Inferior parietal cortex (tissue), 1 donor: ENCODE measurements around the gene LRRC59.

Experiments
- DNase-seq: peaks from one replicate; pipeline ENCODE4 v3.0.0-alpha.2; 2016; ENCODE audit errors: extremely low spot score

LRRC59 gene

DNA sequence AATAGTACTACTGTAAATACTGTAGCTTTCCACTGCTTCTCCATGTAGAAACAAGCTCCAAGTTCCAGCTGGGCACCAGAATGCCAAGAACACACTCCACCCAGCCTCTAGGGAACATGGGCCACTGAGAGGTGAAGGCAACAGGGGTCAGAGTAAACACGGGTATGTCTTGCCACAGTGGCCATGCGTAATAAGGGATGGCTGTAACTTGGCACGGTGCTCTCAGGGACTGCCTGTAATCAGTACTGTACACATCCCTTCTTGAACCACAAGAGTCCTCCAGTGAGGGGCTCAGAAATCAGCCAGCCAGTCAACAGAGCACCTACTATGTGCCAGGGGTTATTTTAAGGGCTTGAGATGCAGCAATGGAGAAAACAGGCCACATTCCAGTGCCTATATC lies 10.8 kb downstream of the LRRC59 start:
- DNase-seq, result no peak

- DNase-seq, result no peak
Observed at GRCh38 chr17:50382931-50383330, 14.4 kb downstream of the LRRC59 start.

DNA sequence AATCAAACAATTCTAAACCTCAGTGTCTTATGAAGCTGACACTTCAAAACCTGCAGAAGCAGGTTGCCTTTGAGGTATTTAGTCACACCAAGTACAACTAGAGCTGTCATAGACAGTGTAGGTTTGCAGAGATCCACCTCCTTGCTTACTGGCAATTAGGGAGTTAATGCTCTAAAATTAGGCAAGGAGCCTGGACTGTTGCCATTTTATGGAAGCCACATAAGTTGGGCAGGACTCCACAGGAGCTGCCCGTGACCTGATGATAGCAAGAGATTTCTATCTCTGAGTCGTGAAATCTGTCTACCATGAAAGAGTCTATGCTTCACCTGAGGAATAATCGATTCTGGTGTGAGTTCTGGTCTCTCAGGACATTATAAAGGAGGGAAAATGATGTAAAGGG lies 15.4 kb downstream of the LRRC59 start:
- DNase-seq, result no peak

- DNase-seq, result no peak
Observed at GRCh38 chr17:50381260-50381815, 16.0 kb downstream of the LRRC59 start.

- no peak for DNase-seq
Observed at GRCh38 chr17:50380369-50381259, 16.7 kb downstream of the LRRC59 start.

GRCh38 chr17:50379351-50380132 lies 17.8 kb downstream of the LRRC59 start:
- no peak for DNase-seq

GRCh38 chr17:50375858-50376538 lies 21.3 kb downstream of the LRRC59 start:
- DNase-seq, result no peak

GRCh38 chr17:50373705-50374104 lies 23.6 kb downstream of the LRRC59 start:
- no peak for DNase-seq

- DNase-seq, result peak; percentile 98
Observed at GRCh38 chr17:50372758-50373556, 24.4 kb downstream of the LRRC59 start, which contains the start of the genes EME1 and MRPL27. EME1 (plus strand) TSS chr17:50373229; CDS start chr17:50375209, 1,980 bp downstream. MRPL27 (minus strand) TSS chr17:50373184; CDS start chr17:50373170, 14 bp downstream.

DNA sequence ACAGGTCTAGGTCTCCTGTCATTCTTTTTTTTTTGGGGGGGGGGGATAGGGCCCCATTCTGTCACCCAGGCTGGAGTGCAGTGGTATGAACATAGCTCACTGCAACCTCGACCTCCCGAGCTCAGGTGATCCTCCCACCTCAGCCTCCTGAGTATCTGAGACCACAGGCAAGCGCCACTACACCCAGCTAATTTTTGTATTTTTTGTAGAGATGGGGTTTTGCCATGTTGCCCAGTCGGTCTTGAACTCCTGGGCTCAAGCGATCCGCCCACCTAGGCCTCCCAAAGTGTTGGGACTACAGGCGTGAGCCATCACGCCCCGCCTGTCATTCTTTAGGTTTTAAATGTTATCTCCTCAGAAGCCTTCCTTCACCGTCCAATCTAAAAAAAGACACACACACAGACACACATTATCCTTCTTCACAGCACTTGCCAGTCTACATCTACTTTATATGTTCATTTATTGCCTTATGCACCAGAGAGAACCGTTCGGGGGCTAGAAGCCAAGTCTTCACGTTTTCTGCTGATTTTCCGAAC lies 25.0 kb downstream of the LRRC59 start:
- no peak for DNase-seq

DNA sequence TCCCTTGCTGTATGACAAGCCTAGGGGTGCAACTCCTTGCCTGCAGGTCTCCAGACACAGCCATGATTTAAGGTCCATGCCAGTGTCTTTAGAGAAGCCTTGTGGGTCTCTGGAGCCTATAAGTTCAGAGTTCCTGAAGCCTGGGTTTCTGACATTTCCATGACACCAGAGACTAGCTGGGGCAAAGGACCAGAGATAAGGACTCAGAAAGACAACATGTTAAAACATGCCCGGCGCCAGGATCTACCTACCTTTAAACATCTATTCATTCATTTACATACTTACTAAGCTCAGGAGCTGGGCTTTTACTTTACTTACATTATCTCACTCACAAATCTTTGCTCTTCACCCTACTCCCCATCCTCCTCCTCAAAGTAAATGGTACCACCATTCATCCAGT lies 25.8 kb downstream of the LRRC59 start:
- DNase-seq, result no peak

DNA sequence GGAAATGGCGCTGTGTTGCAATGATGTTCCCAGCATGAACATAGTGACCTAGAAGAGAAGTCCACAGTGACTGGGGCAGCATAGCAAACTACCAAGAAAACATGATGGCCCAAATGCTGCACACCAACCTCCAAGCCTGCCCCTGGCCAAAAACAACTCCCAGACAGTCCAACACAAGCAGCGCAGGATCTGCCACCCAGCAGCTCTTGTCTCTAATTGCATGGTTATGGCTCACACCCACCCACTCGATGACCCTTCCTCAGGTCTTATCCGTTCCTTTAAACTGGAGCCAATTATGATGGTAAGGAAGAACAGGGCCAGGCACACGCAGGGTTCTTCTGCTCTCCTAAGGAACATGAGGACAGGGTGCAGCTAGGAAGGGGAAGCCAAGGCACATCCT lies 27.3 kb downstream of the LRRC59 start:
- no peak for DNase-seq

GRCh38 chr17:50367401-50367800 lies 29.9 kb downstream of the LRRC59 start:
- DNase-seq, result no peak

DNA sequence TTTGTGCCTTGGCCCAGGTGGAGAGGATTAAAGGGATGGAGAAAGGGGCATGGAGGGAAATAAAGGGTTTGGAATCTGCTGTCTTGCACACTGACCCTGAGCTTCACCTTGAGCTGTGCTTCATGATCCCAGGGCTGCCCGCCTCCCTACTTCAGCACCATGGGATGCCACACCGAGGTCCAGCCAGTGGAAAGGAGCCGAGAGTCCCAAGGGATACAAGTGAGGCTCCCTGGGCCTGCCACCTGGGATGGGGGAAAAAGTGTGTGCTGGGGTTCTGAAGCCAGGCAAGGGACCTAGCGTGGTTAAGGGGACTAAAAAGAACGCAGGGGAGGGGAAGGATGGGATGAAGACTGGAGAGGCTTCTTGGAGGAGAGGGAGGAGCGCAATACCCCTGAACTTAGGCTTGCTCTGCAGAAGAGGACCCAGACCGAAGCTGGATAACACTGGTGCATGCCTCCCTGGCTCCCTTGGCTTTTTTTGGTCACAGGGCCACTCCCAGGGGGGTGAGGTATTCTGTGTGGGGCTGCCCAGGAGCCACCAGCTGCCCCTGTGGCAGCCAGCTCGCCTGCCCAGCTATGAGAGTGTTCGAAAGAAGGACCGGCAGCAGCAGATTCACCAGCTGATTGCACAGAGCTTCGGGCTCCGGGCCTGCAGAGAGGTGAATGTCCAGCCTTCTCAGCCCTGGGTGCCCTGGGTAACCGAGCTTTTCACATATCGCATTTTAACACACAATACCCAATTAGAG lies 31.5 kb downstream of the LRRC59 start:
- no peak for DNase-seq

GRCh38 chr17:50365165-50365564 lies 32.2 kb downstream of the LRRC59 start:
- no peak for DNase-seq

GRCh38 chr17:50364715-50365114 lies 32.6 kb downstream of the LRRC59 start:
- DNase-seq, result no peak

GRCh38 chr17:50364061-50364458 lies 33.3 kb downstream of the LRRC59 start:
- DNase-seq, result no peak

GRCh38 chr17:50363217-50364060 lies 33.9 kb downstream of the LRRC59 start:
- peak; percentile 75 for DNase-seq

- DNase-seq, result no peak
Observed at GRCh38 chr17:50362661-50363060, 34.7 kb downstream of the LRRC59 start.
